Neural crest cell (in vitro differentiated cells): ENCODE results near the gene ZCCHC18. TPM values are rescaled to one million over a fixed set of nuclear protein-coding genes. Genes with fewer than 3 reads are reported as not detected.

Experiments used
- DNase-seq: peaks from one replicate; pipeline ENCODE4 v3.0.0; 2021; ENCODE audit warnings: low read depth, mixed read lengths, low spot score
- H3K27ac Mint-ChIP-seq: one replicate; pipeline ENCODE4 v1.8.0; 2021; ENCODE audit warnings: mild to moderate bottlenecking, mixed read lengths; ENCODE audit not compliant: unreplicated experiment
- H3K27me3 Mint-ChIP-seq: 2 replicates; pipeline ENCODE4 v1.8.0; 2021; ENCODE audit warnings: low read depth, mild to moderate bottlenecking, mixed read lengths
- H3K36me3 Mint-ChIP-seq: 2 replicates; pipeline ENCODE4 v1.8.0; 2021; ENCODE audit warnings: low read depth, mild to moderate bottlenecking, mixed read lengths
- H3K4me1 Mint-ChIP-seq: 2 replicates; pipeline ENCODE4 v1.8.0; 2021; ENCODE audit warnings: mixed read lengths
- H3K4me3 Mint-ChIP-seq: one replicate; pipeline ENCODE4 v1.8.0; 2021; ENCODE audit warnings: mild to moderate bottlenecking, mixed read lengths
- H3K9me3 Mint-ChIP-seq: 2 replicates; pipeline ENCODE4 v1.8.0; 2021; ENCODE audit warnings: mixed read lengths
- CTCF ChIP-seq: fragments of 200-600 bp; sonication (generic); conservative IDR thresholded peaks from 2 replicates; pipeline ENCODE4 v1.5.0; 2021; ENCODE audit warnings: antibody characterized with exemption, mild to moderate bottlenecking
- total RNA-seq: library from RNA; stranded (reverse); gene quantifications from 2 replicates; pipeline ENCODE4 v1.2.1, GENCODE V29; 2021

Gene ZCCHC18
- total RNA-seq, 1 donor from 2014 or later: 8.7 TPM

DNA sequence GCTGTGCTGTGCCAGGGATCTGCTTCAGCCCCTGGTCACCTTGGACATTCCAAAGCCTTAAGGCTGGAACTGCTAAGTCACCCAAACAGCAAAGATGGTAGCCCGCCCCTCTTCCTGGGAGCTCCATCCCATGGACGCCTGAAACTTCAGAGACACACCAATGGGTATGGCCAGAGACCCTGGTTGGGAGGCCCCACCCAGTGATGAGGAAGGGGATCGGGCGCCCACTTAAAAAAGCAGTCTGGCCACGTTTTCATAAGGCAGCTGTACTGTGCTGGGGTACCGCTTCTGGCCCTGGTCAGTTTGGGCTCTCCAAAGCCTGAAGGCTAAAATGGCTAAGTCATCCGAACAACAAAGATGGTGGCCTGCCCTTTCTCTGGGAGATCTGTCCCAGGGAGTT, 26.8 kb upstream of the ZCCHC18 start:
- TF ChIP-seq CTCF: no peak
- Mint-ChIP-seq H3K4me3 (no peak overlapping the region), H3K4me1 (no peaks in the 10 kb centered on the region), H3K36me3 (no peaks in the 10 kb centered on the region), H3K9me3 (no peaks in the 10 kb centered on the region), H3K27ac (no peak overlapping the region), H3K27me3 (peaks cover 11% of the 10 kb centered on the region)
- DNase-seq: no peak

- H3K27me3 Mint-ChIP-seq: peaks cover 12% of the 10 kb centered on the region
- DNase-seq: no peak
- H3K27ac Mint-ChIP-seq: no peak overlapping the region
- H3K36me3 Mint-ChIP-seq: no peaks in the 10 kb centered on the region
- H3K4me1 Mint-ChIP-seq: no peaks in the 10 kb centered on the region
- TF ChIP-seq CTCF: no peak
- no peak overlapping the region for H3K4me3 Mint-ChIP-seq
- H3K9me3 Mint-ChIP-seq: no peaks in the 10 kb centered on the region
Observed at GRCh38 chrX:104085919-104086318, 26.4 kb upstream of the ZCCHC18 start.

- Mint-ChIP-seq H3K4me1 (peaks cover 3% of the 10 kb centered on the region), H3K27me3 (peaks cover 8% of the 10 kb centered on the region), H3K4me3 (no peak overlapping the region), H3K9me3 (no peaks in the 10 kb centered on the region), H3K36me3 (no peaks in the 10 kb centered on the region), H3K27ac (no peak overlapping the region)
- peak; percentile 75 for TF ChIP-seq CTCF
- peak; percentile 43 for DNase-seq
Observed at GRCh38 chrX:104098151-104098808, 14.0 kb upstream of the ZCCHC18 start.

DNA sequence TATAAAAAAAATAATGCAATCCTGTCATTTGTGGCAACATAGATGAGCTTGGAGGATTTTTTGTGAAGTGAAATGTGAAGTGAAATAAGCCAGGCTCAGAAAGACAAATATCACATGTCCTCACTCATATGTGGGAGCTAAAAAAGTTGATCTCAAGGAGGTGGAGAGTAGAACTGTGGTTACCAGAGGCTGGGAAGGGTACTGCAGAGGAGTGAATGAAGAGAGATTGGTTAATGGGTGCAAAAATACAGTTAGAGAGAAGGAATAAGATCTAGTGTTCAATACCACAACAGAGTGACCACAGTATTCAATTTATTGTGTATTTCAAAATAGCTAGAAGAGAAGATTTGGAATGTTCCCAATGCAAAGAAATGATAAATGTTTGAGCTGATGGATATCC, 13.4 kb upstream of the ZCCHC18 start:
- H3K4me3 Mint-ChIP-seq: no peak overlapping the region

DNA sequence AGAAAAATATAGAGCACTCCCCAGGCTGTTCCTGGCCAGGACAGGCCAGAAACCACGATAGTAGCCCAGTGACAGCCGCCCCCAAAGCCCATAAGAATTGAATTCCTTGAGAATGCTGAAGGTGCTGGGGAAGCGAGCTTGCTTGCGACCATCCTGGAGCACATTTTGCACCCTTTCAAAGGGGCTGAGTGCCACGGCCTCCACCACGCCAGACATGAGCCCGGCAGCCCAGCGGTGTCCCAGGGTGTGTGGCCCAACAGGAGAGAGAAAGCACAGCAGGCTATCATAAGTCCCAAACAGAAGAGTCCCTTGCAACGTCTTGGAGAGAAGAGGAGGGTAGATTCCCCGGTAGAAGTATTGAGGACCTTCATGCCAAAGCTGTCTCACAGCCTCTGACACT, 7.6 kb upstream of the ZCCHC18 start:
- DNase-seq: no peak
- H3K27ac Mint-ChIP-seq: no peak overlapping the region
- TF ChIP-seq CTCF: no peak
- no peak overlapping the region for H3K4me3 Mint-ChIP-seq
- peaks cover 11% of the 10 kb centered on the region for H3K4me1 Mint-ChIP-seq
- H3K36me3 Mint-ChIP-seq: no peaks in the 10 kb centered on the region
- no peaks in the 10 kb centered on the region for H3K9me3 Mint-ChIP-seq
- H3K27me3 Mint-ChIP-seq: no peaks in the 10 kb centered on the region

More for the DNA sequence above, 13.4 kb upstream of the ZCCHC18 start:
- Mint-ChIP-seq H3K27ac (no peak overlapping the region), H3K9me3 (no peaks in the 10 kb centered on the region), H3K4me1 (peaks cover 3% of the 10 kb centered on the region), H3K27me3 (peaks cover 8% of the 10 kb centered on the region), H3K36me3 (no peaks in the 10 kb centered on the region)
- TF ChIP-seq CTCF: no peak
- DNase-seq: no peak
